Activated T-helper 2 cell treated with anti-CD3 and anti-CD28 coated beads, Interferon-gamma antibody, Interleukin-2, Interleukin-4, amounts not matched to agents 10 μg/mL and 5 μg/mL and 100 μg/mL, durations not matched to agents 14 hours and 24 hours and 36 hours (primary cell): ENCODE measurements around the gene CCDC7. TPM values are rescaled to one million over a fixed set of nuclear protein-coding genes. Genes with fewer than 3 reads are reported as not detected.
"Not testable (repeated sequence)": the region's sequence is repeated elsewhere in the genome, so short reads cannot be mapped to it uniquely, and the experiment has no call there.

ENCODE experiments used
- DNase-seq: peaks from one replicate; pipeline ENCODE4 v3.0.0; 2021; ENCODE audit warnings: low spot score
- H3K27ac Mint-ChIP-seq: one replicate; pipeline ENCODE4 v1.8.0; 2021; ENCODE audit warnings: mixed read lengths
- H3K27me3 Mint-ChIP-seq: one replicate; pipeline ENCODE4 v1.8.0; 2021; ENCODE audit warnings: low read depth, mixed read lengths
- H3K36me3 Mint-ChIP-seq: one replicate; pipeline ENCODE4 v1.8.0; 2021; ENCODE audit warnings: low read depth, mixed read lengths
- H3K4me1 Mint-ChIP-seq: one replicate; pipeline ENCODE4 v1.8.0; 2021; ENCODE audit warnings: low read depth, mixed read lengths
- H3K4me3 Mint-ChIP-seq: one replicate; pipeline ENCODE4 v1.8.0; 2021; ENCODE audit warnings: low read depth, mild to moderate bottlenecking, moderate library complexity, mixed read lengths
- H3K9me3 Mint-ChIP-seq: one replicate; pipeline ENCODE4 v1.8.0; 2021; ENCODE audit warnings: mixed read lengths
- intact Hi-C: fragments of 100-400 bp; cut with micrococcal nuclease; formaldehyde crosslinking; loops from one replicate; pipeline ENCODE4 v1.15.1; 2023
- total RNA-seq: library from RNA; stranded (reverse); gene quantifications from 2 replicates; pipeline ENCODE4 v1.2.3, GENCODE V29; 2022

Gene CCDC7
- total RNA-seq, 1 donor from 2014 or later: 14.0 TPM

GRCh38 chr10:32471232-32471631 lies 25.3 kb downstream of the CCDC7 start:
- H3K27me3 Mint-ChIP-seq: no peaks in the 10 kb centered on the region
- H3K4me3 Mint-ChIP-seq: no peak overlapping the region
- H3K36me3 Mint-ChIP-seq: peaks cover 38% of the 10 kb centered on the region
- no peaks in the 10 kb centered on the region for H3K9me3 Mint-ChIP-seq
- no peak overlapping the region for H3K27ac Mint-ChIP-seq
- DNase-seq: no peak
- H3K4me1 Mint-ChIP-seq: no peaks in the 10 kb centered on the region
- intact Hi-C loops: no loop called here

- intact Hi-C loops: no loop called here
- no peak for DNase-seq
- peaks cover 69% of the 10 kb centered on the region for H3K36me3 Mint-ChIP-seq
- H3K4me3 Mint-ChIP-seq: no peak overlapping the region
- H3K9me3 Mint-ChIP-seq: peaks cover 24% of the 10 kb centered on the region
- H3K4me1 Mint-ChIP-seq: no peaks in the 10 kb centered on the region
- H3K27me3 Mint-ChIP-seq: no peaks in the 10 kb centered on the region
- H3K27ac Mint-ChIP-seq: no peak overlapping the region
Observed at GRCh38 chr10:32477499-32477898, 31.6 kb downstream of the CCDC7 start.

- DNase-seq: no peak
- Mint-ChIP-seq H3K4me1 (no peaks in the 10 kb centered on the region), H3K27ac (no peak overlapping the region), H3K27me3 (no peaks in the 10 kb centered on the region), H3K4me3 (no peak overlapping the region), H3K9me3 (peaks cover 29% of the 10 kb centered on the region), H3K36me3 (peaks cover 80% of the 10 kb centered on the region)
- intact Hi-C loops: no loop called here
Observed at GRCh38 chr10:32481606-32482005, 35.7 kb downstream of the CCDC7 start.

- peaks cover 74% of the 10 kb centered on the region for H3K36me3 Mint-ChIP-seq
- H3K27ac Mint-ChIP-seq, H3K4me1 Mint-ChIP-seq, DNase-seq, H3K4me3 Mint-ChIP-seq, intact Hi-C loops, H3K27me3 Mint-ChIP-seq: not testable (repeated sequence)
- H3K9me3 Mint-ChIP-seq: peaks cover 33% of the 10 kb centered on the region
Observed at GRCh38 chr10:32483019-32483502, 37.1 kb downstream of the CCDC7 start.

- intact Hi-C loops, H3K27ac Mint-ChIP-seq, H3K4me3 Mint-ChIP-seq, H3K27me3 Mint-ChIP-seq, DNase-seq, H3K4me1 Mint-ChIP-seq: not testable (repeated sequence)
- Mint-ChIP-seq H3K9me3 (peaks cover 18% of the 10 kb centered on the region), H3K36me3 (peaks cover 65% of the 10 kb centered on the region)
Observed at GRCh38 chr10:32488038-32488437, 42.1 kb downstream of the CCDC7 start.

GRCh38 chr10:32489158-32489557 lies 43.2 kb downstream of the CCDC7 start:
- no peaks in the 10 kb centered on the region for H3K27me3 Mint-ChIP-seq
- H3K4me1 Mint-ChIP-seq: no peaks in the 10 kb centered on the region
- H3K9me3 Mint-ChIP-seq: peaks cover 12% of the 10 kb centered on the region
- intact Hi-C loops: no loop called here
- no peak for DNase-seq
- peaks cover 59% of the 10 kb centered on the region for H3K36me3 Mint-ChIP-seq
- H3K27ac Mint-ChIP-seq: no peak overlapping the region
- H3K4me3 Mint-ChIP-seq: no peak overlapping the region

GRCh38 chr10:32489901-32490300 lies 44.0 kb downstream of the CCDC7 start:
- DNase-seq: no peak
- intact Hi-C loops: no loop called here
- H3K4me1 Mint-ChIP-seq: no peaks in the 10 kb centered on the region
- H3K27me3 Mint-ChIP-seq: no peaks in the 10 kb centered on the region
- H3K36me3 Mint-ChIP-seq: peaks cover 56% of the 10 kb centered on the region
- H3K4me3 Mint-ChIP-seq: no peak overlapping the region
- no peak overlapping the region for H3K27ac Mint-ChIP-seq
- peaks cover 12% of the 10 kb centered on the region for H3K9me3 Mint-ChIP-seq

GRCh38 chr10:32494562-32494961 lies 48.6 kb downstream of the CCDC7 start:
- H3K27me3 Mint-ChIP-seq, intact Hi-C loops, DNase-seq, H3K27ac Mint-ChIP-seq, H3K4me3 Mint-ChIP-seq: not testable (repeated sequence)
- Mint-ChIP-seq H3K9me3 (peaks cover 16% of the 10 kb centered on the region), H3K36me3 (peaks cover 65% of the 10 kb centered on the region), H3K4me1 (peaks cover 11% of the 10 kb centered on the region)

- Mint-ChIP-seq H3K4me1 (peaks cover 11% of the 10 kb centered on the region), H3K36me3 (peaks cover 81% of the 10 kb centered on the region), H3K9me3 (peaks cover 29% of the 10 kb centered on the region)
- H3K27ac Mint-ChIP-seq, intact Hi-C loops, H3K27me3 Mint-ChIP-seq, H3K4me3 Mint-ChIP-seq, DNase-seq: not testable (repeated sequence)
Observed at GRCh38 chr10:32500136-32500535, 54.2 kb downstream of the CCDC7 start.

- DNase-seq: no peak
- peaks cover 11% of the 10 kb centered on the region for H3K4me1 Mint-ChIP-seq
- no peak overlapping the region for H3K27ac Mint-ChIP-seq
- intact Hi-C loops: no loop called here
- H3K9me3 Mint-ChIP-seq: peaks cover 29% of the 10 kb centered on the region
- H3K36me3 Mint-ChIP-seq: peaks cover 74% of the 10 kb centered on the region
- no peak overlapping the region for H3K4me3 Mint-ChIP-seq
- no peaks in the 10 kb centered on the region for H3K27me3 Mint-ChIP-seq
Observed at GRCh38 chr10:32501906-32502305, 56.0 kb downstream of the CCDC7 start.

GRCh38 chr10:32505762-32506420 lies 60.0 kb downstream of the CCDC7 start:
- intact Hi-C loops, H3K4me1 Mint-ChIP-seq, H3K27ac Mint-ChIP-seq, H3K27me3 Mint-ChIP-seq, H3K4me3 Mint-ChIP-seq, DNase-seq: not testable (repeated sequence)
- peaks cover 62% of the 10 kb centered on the region for H3K36me3 Mint-ChIP-seq
- H3K9me3 Mint-ChIP-seq: peaks cover 25% of the 10 kb centered on the region

GRCh38 chr10:32511599-32511998 lies 65.7 kb downstream of the CCDC7 start:
- Mint-ChIP-seq H3K9me3 (peaks cover 12% of the 10 kb centered on the region), H3K27ac (no peak overlapping the region), H3K27me3 (no peaks in the 10 kb centered on the region), H3K4me1 (no peaks in the 10 kb centered on the region), H3K4me3 (no peak overlapping the region), H3K36me3 (peaks cover 19% of the 10 kb centered on the region)
- intact Hi-C loops: no loop called here
- DNase-seq: no peak

GRCh38 chr10:32516567-32517495 lies 70.9 kb downstream of the CCDC7 start:
- no peak overlapping the region for H3K4me3 Mint-ChIP-seq
- H3K36me3 Mint-ChIP-seq: peaks cover 7% of the 10 kb centered on the region
- H3K4me1 Mint-ChIP-seq: peaks cover 7% of the 10 kb centered on the region
- no peak overlapping the region for H3K27ac Mint-ChIP-seq
- peaks cover 18% of the 10 kb centered on the region for H3K9me3 Mint-ChIP-seq
- DNase-seq: no peak
- no peaks in the 10 kb centered on the region for H3K27me3 Mint-ChIP-seq
- intact Hi-C loops: no loop called here
